ENCODE data around the gene DCLK1.

Gene DCLK1

GRCh38 chr13:35954207-35954560 is 177.0 kb downstream of the DCLK1 start:
- H3K9ac ChIP-seq (ENCODE audit: low read depth, low read length): no peak overlapping the region
- H3K27me3 ChIP-seq (ENCODE audit: control insufficient read depth, insufficient read depth, low read length): no peaks in the 10 kb centered on the region
- H3K4me1 ChIP-seq (ENCODE audit: control insufficient read depth, insufficient read depth, low read length): no peaks in the 10 kb centered on the region
- H3K36me3 ChIP-seq (ENCODE audit: control insufficient read depth, insufficient read depth, low read length): no peaks in the 10 kb centered on the region
- no peaks in the 10 kb centered on the region for H3K9me3 ChIP-seq (ENCODE audit: control insufficient read depth, insufficient read depth, low read length)
- no peak overlapping the region for H3K4me3 ChIP-seq (ENCODE audit: low read depth, low read length)

DNA sequence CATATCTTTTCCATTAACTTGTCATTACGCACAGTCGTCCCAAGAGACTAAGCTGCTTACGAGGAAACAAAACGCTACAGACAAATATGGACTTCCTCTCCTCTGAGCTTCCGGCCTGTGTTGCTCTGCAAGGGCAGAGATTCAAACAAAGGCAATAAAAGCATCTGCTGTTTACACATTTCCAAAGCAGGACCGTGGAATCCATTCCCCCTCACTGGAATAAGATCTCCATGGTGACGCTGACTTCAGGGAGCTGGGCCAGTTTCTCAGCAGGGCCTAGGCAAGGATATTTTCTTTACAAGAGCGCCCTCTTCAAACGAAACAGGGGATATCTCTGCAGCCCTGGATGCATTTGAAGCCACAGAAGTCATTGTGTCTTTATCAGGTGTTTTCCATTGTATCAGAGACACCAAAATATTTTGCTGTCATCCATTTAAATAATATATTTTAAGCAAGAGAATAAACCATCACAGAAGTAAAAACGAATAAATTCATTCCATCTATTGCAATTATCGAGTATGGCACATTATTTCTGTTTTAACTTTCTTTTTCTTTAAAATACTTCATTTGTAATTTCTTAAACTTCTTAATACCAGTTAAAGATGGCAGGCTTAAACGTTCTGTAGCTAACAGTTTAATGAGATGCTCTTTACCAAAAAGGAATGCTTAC is 177.5 kb downstream of the DCLK1 start:
- Histone ChIP-seq H3K36me3 (ENCODE audit: control insufficient read depth, insufficient read depth, low read length) (no peaks in the 10 kb centered on the region), H3K4me1 (ENCODE audit: control insufficient read depth, insufficient read depth, low read length) (no peaks in the 10 kb centered on the region), H3K9ac (ENCODE audit: low read depth, low read length) (no peak overlapping the region), H3K4me3 (ENCODE audit: low read depth, low read length) (no peak overlapping the region), H3K9me3 (ENCODE audit: control insufficient read depth, insufficient read depth, low read length) (no peaks in the 10 kb centered on the region), H3K27me3 (ENCODE audit: control insufficient read depth, insufficient read depth, low read length) (no peaks in the 10 kb centered on the region)

GRCh38 chr13:35947315-35947714 is 183.9 kb downstream of the DCLK1 start:
- Histone ChIP-seq H3K27me3 (ENCODE audit: control insufficient read depth, insufficient read depth, low read length) (no peaks in the 10 kb centered on the region), H3K4me1 (ENCODE audit: control insufficient read depth, insufficient read depth, low read length) (peaks cover 16% of the 10 kb centered on the region), H3K36me3 (ENCODE audit: control insufficient read depth, insufficient read depth, low read length) (peaks cover 6% of the 10 kb centered on the region), H3K4me3 (ENCODE audit: low read depth, low read length) (no peak overlapping the region), H3K9me3 (ENCODE audit: control insufficient read depth, insufficient read depth, low read length) (peaks cover 4% of the 10 kb centered on the region), H3K9ac (ENCODE audit: low read depth, low read length) (no peak overlapping the region)

- H3K36me3 ChIP-seq (ENCODE audit: control insufficient read depth, insufficient read depth, low read length): peaks cover 6% of the 10 kb centered on the region
- H3K9ac ChIP-seq (ENCODE audit: low read depth, low read length): no peak overlapping the region
- H3K4me1 ChIP-seq (ENCODE audit: control insufficient read depth, insufficient read depth, low read length): peaks cover 16% of the 10 kb centered on the region
- no peaks in the 10 kb centered on the region for H3K27me3 ChIP-seq (ENCODE audit: control insufficient read depth, insufficient read depth, low read length)
- H3K4me3 ChIP-seq (ENCODE audit: low read depth, low read length): no peak overlapping the region
- H3K9me3 ChIP-seq (ENCODE audit: control insufficient read depth, insufficient read depth, low read length): peaks cover 4% of the 10 kb centered on the region
Observed at GRCh38 chr13:35945368-35945767, 185.8 kb downstream of the DCLK1 start.

DNA sequence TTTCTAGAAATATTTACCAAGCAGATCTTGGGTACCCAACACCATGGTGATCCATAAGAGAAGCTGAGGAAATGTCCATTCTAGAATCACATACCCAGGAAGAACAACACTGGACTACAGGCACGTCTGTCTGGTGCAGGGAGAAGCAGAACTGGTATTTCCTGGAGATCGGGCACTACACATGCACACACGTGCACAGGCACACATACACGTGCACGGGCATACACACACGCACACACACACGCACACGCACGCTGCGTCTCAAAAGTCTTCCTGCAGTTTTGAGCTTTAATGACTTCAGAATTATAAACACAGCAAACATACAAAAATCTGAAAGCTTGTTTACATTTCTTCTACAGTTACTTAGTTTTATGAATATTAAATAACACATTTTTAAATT is 189.8 kb downstream of the DCLK1 start:
- Histone ChIP-seq H3K4me3 (ENCODE audit: low read depth, low read length) (no peak overlapping the region), H3K36me3 (ENCODE audit: control insufficient read depth, insufficient read depth, low read length) (peaks cover 6% of the 10 kb centered on the region), H3K4me1 (ENCODE audit: control insufficient read depth, insufficient read depth, low read length) (no peaks in the 10 kb centered on the region), H3K9me3 (ENCODE audit: control insufficient read depth, insufficient read depth, low read length) (peaks cover 4% of the 10 kb centered on the region), H3K9ac (ENCODE audit: low read depth, low read length) (no peak overlapping the region), H3K27me3 (ENCODE audit: control insufficient read depth, insufficient read depth, low read length) (no peaks in the 10 kb centered on the region)

DNA sequence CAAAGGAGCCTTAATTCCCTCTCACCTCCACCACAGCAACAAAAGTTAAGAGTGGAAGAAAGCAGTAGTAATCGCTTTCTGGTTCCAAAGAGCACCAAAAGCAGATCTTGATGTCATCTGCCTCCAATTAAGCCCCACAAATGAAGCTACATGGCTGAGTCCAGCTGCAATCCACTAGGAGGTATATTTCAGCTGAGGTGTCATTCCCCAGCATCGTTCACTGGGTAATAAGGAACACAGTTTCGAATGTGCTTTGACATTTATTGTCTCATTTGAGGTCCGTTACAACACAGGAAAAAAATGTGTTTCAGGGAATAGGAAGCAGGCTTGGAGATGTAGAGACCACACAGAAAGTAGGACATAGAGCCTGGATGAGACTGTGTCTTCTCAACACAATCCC is 190.4 kb downstream of the DCLK1 start:
- no peaks in the 10 kb centered on the region for H3K4me1 ChIP-seq (ENCODE audit: control insufficient read depth, insufficient read depth, low read length)
- H3K36me3 ChIP-seq (ENCODE audit: control insufficient read depth, insufficient read depth, low read length): peaks cover 6% of the 10 kb centered on the region
- H3K27me3 ChIP-seq (ENCODE audit: control insufficient read depth, insufficient read depth, low read length): no peaks in the 10 kb centered on the region
- H3K9ac ChIP-seq (ENCODE audit: low read depth, low read length): no peak overlapping the region
- H3K9me3 ChIP-seq (ENCODE audit: control insufficient read depth, insufficient read depth, low read length): peaks cover 4% of the 10 kb centered on the region
- no peak overlapping the region for H3K4me3 ChIP-seq (ENCODE audit: low read depth, low read length)

GRCh38 chr13:35936246-35936978 is 194.8 kb downstream of the DCLK1 start:
- Histone ChIP-seq H3K4me3 (ENCODE audit: low read depth, low read length) (no peak overlapping the region), H3K4me1 (ENCODE audit: control insufficient read depth, insufficient read depth, low read length) (peaks cover 2% of the 10 kb centered on the region), H3K9me3 (ENCODE audit: control insufficient read depth, insufficient read depth, low read length) (peaks cover 6% of the 10 kb centered on the region), H3K27me3 (ENCODE audit: control insufficient read depth, insufficient read depth, low read length) (no peaks in the 10 kb centered on the region), H3K9ac (ENCODE audit: low read depth, low read length) (no peak overlapping the region), H3K36me3 (ENCODE audit: control insufficient read depth, insufficient read depth, low read length) (no peaks in the 10 kb centered on the region)

DNA sequence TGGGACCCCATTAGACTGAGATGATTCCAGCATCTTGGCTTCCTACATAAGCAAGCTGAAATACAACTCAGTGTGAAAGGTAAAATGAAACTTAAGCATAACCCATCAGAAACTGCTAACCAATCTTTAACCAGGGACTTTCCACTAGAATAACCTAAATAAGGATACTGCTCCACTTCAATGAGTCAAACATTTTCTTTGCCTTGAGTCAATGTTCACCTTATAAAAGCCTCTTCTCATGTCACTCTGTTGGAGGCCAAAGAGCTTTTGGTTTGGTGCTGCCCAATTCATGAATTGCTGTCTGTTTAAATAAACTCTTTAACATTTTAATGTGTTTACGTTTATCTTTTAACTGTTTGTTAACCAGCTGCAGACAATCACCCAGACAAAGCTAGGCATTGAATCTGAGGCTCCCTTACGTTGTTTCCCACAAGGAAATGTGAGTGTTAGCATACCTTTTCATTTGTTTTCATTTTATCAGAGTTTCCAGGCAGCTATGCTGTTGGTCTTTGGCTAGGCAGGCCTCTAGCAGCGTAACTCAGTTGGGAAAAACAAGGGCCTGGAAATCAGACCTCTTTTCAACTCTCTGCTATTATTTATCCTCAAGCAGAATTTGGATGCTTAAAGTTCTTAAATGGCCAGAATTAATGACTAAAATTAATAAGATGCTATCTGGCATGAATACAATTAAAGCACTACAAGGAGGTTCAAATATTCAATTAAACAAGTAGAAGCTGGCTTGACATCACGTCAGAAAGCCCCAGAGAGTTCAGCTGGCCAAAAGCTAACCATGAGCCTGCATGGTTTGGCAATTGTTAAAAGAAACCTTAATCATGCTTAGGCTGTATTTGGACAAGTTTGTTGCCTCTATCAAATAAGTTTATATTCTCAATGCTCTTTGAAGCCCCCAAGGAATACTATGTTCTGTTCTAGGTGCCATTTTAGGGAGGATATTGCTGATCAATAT is 200.2 kb downstream of the DCLK1 start:
- no peak overlapping the region for H3K4me3 ChIP-seq (ENCODE audit: low read depth, low read length)
- H3K4me1 ChIP-seq (ENCODE audit: control insufficient read depth, insufficient read depth, low read length): peaks cover 3% of the 10 kb centered on the region
- H3K36me3 ChIP-seq (ENCODE audit: control insufficient read depth, insufficient read depth, low read length): no peaks in the 10 kb centered on the region
- no peak overlapping the region for H3K9ac ChIP-seq (ENCODE audit: low read depth, low read length)
- peaks cover 6% of the 10 kb centered on the region for H3K9me3 ChIP-seq (ENCODE audit: control insufficient read depth, insufficient read depth, low read length)
- H3K27me3 ChIP-seq (ENCODE audit: control insufficient read depth, insufficient read depth, low read length): no peaks in the 10 kb centered on the region

DNA sequence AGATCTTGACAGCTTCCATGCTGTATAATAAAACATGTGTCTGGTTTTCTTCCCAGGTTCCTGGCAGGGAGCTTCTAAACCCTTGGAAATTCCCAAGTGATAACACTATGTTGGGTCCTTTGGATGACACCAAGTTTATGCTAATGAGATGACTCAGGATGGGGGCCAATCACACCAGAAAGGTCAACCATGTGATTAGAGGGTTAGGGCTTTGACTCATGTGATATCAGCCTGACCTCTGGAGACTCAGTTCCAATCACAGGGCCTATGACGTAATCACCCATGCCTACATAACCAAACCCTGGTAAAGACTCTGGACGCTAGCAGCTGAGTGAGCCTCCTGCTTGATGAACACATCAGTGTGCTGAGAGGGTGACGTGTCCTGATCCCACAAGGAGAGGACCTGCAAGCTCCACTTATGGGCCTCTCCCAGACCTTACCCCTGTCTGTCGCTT is 203.6 kb downstream of the DCLK1 start:
- Histone ChIP-seq H3K4me1 (ENCODE audit: control insufficient read depth, insufficient read depth, low read length) (peaks cover 3% of the 10 kb centered on the region), H3K27me3 (ENCODE audit: control insufficient read depth, insufficient read depth, low read length) (no peaks in the 10 kb centered on the region), H3K36me3 (ENCODE audit: control insufficient read depth, insufficient read depth, low read length) (no peaks in the 10 kb centered on the region), H3K9ac (ENCODE audit: low read depth, low read length) (no peak overlapping the region), H3K9me3 (ENCODE audit: control insufficient read depth, insufficient read depth, low read length) (no peaks in the 10 kb centered on the region), H3K4me3 (ENCODE audit: low read depth, low read length) (no peak overlapping the region)

- H3K4me3 ChIP-seq (ENCODE audit: low read depth, low read length): no peak overlapping the region
- no peaks in the 10 kb centered on the region for H3K36me3 ChIP-seq (ENCODE audit: control insufficient read depth, insufficient read depth, low read length)
- no peaks in the 10 kb centered on the region for H3K27me3 ChIP-seq (ENCODE audit: control insufficient read depth, insufficient read depth, low read length)
- no peak overlapping the region for H3K9ac ChIP-seq (ENCODE audit: low read depth, low read length)
- H3K9me3 ChIP-seq (ENCODE audit: control insufficient read depth, insufficient read depth, low read length): no peaks in the 10 kb centered on the region
- H3K4me1 ChIP-seq (ENCODE audit: control insufficient read depth, insufficient read depth, low read length): peaks cover 3% of the 10 kb centered on the region
Observed at GRCh38 chr13:35926859-35927530, 204.2 kb downstream of the DCLK1 start.

- H3K9me3 ChIP-seq (ENCODE audit: control insufficient read depth, insufficient read depth, low read length): no peaks in the 10 kb centered on the region
- no peaks in the 10 kb centered on the region for H3K4me1 ChIP-seq (ENCODE audit: control insufficient read depth, insufficient read depth, low read length)
- no peaks in the 10 kb centered on the region for H3K36me3 ChIP-seq (ENCODE audit: control insufficient read depth, insufficient read depth, low read length)
- H3K4me3 ChIP-seq (ENCODE audit: low read depth, low read length): no peak overlapping the region
- no peak overlapping the region for H3K9ac ChIP-seq (ENCODE audit: low read depth, low read length)
- no peaks in the 10 kb centered on the region for H3K27me3 ChIP-seq (ENCODE audit: control insufficient read depth, insufficient read depth, low read length)
Observed at GRCh38 chr13:35925669-35926068, 205.5 kb downstream of the DCLK1 start.
